ENCODE measurements around the gene BFSP1.

BFSP1 gene

GRCh38 chr20:17488916-17489600 lies 42.1 kb downstream of the BFSP1 start:
- Histone ChIP-seq H3K4me1 (no peaks in the 10 kb centered on the region), H3K4me3 (ENCODE audit: low read depth, low read length) (no peak overlapping the region), H3K36me3 (no peaks in the 10 kb centered on the region), H3K27me3 (peaks cover 15% of the 10 kb centered on the region), H3K9me3 (no peaks in the 10 kb centered on the region)
- TF ChIP-seq, protein P1, sequence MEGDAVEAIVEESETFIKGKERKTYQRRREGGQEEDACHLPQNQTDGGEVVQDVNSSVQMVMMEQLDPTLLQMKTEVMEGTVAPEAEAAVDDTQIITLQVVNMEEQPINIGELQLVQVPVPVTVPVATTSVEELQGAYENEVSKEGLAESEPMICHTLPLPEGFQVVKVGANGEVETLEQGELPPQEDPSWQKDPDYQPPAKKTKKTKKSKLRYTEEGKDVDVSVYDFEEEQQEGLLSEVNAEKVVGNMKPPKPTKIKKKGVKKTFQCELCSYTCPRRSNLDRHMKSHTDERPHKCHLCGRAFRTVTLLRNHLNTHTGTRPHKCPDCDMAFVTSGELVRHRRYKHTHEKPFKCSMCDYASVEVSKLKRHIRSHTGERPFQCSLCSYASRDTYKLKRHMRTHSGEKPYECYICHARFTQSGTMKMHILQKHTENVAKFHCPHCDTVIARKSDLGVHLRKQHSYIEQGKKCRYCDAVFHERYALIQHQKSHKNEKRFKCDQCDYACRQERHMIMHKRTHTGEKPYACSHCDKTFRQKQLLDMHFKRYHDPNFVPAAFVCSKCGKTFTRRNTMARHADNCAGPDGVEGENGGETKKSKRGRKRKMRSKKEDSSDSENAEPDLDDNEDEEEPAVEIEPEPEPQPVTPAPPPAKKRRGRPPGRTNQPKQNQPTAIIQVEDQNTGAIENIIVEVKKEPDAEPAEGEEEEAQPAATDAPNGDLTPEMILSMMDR (IDR thresholded peaks at IDR 0.05; ENCODE audit: low read depth, low read length), result no peak
- no peak for DNase-seq

DNA sequence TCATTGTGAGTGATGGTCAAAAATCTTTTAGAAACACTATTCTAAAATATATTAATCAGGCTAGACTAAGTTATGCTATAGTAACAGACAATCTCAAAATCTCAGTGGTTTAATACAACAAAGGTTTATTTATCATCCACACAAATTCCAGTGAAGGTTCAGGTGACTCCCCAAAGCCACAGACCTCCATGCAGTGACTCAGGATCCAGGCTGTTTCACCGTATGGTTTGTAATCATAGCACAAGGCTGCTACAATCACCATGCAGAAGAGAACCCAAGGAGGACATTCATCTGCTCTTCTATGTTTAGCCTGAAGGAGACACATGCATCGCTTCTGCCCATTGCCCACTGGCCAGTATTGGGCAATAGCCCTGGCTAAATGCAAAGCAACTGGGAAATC lies 46.2 kb downstream of the BFSP1 start:
- no peaks in the 10 kb centered on the region for H3K9me3 ChIP-seq
- no peak overlapping the region for H3K4me3 ChIP-seq (ENCODE audit: low read depth, low read length)
- no peak for DNase-seq
- no peaks in the 10 kb centered on the region for H3K4me1 ChIP-seq
- H3K36me3 ChIP-seq, result no peaks in the 10 kb centered on the region
- TF ChIP-seq, protein P1 (IDR thresholded peaks at IDR 0.05; ENCODE audit: low read depth, low read length), result no peak
- H3K27me3 ChIP-seq, result peaks cover 23% of the 10 kb centered on the region

DNA sequence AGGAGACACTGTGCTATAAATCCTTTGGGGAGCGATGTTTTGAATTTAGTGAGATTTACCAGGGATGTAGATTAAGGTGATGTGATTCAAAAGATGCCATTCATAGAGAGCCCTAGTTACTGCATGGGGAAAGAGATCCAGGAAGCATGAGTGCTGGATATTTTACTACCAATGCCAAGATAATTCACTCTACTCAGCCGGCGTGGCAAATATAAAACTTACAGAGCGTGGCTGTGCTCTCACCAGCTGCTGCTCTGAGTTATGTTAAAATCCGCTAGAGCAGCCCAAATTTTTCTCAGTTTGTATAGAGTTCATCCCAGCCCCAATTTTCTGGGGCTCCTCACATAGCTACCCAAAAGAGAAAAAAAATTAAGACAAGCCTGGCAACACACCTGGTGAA lies 48.6 kb downstream of the BFSP1 start:
- Histone ChIP-seq H3K36me3 (no peaks in the 10 kb centered on the region), H3K9me3 (no peaks in the 10 kb centered on the region), H3K4me3 (ENCODE audit: low read depth, low read length) (no peak overlapping the region), H3K4me1 (peaks cover 3% of the 10 kb centered on the region; the same call in 1 of the 2 replicates), H3K27me3 (peaks cover 22% of the 10 kb centered on the region)
- TF ChIP-seq, protein P1 (IDR thresholded peaks at IDR 0.05; ENCODE audit: low read depth, low read length), result no peak
- DNase-seq, result no peak

GRCh38 chr20:17481661-17482060 lies 49.5 kb downstream of the BFSP1 start:
- Histone ChIP-seq H3K36me3 (no peaks in the 10 kb centered on the region), H3K4me3 (ENCODE audit: low read depth, low read length) (no peak overlapping the region), H3K27me3 (peaks cover 15% of the 10 kb centered on the region), H3K4me1 (peaks cover 6% of the 10 kb centered on the region; the same call in 1 of the 2 replicates), H3K9me3 (no peaks in the 10 kb centered on the region)
- TF ChIP-seq, protein P1 (IDR thresholded peaks at IDR 0.05; ENCODE audit: low read depth, low read length), result no peak
- no peak for DNase-seq

DNA sequence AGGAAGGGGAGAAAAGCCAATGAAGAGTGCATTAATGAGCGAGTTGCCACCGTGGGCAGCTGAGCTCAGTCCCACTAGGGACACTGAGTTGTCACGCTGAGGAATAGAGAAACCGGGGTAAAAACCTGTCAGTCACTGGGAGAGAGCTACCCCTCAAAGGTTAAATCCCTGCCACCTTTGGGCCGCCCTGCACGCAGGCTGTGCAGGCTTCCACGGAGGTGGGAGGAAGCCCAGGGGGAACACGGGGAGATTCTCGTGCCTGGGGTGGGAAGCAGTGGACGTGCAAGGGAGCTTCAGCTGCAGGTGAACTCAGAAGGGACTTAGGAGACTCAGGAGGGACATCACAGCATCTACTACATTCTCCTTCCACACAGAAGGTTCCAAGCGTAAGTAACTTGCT lies 50.5 kb downstream of the BFSP1 start:
- TF ChIP-seq, protein P1 (IDR thresholded peaks at IDR 0.05; ENCODE audit: low read depth, low read length), result no peak
- no peak for DNase-seq
- Histone ChIP-seq H3K4me1 (peaks cover 15% of the 10 kb centered on the region), H3K9me3 (no peaks in the 10 kb centered on the region), H3K36me3 (no peaks in the 10 kb centered on the region), H3K4me3 (ENCODE audit: low read depth, low read length) (no peak overlapping the region), H3K27me3 (peaks cover 15% of the 10 kb centered on the region)

DNA sequence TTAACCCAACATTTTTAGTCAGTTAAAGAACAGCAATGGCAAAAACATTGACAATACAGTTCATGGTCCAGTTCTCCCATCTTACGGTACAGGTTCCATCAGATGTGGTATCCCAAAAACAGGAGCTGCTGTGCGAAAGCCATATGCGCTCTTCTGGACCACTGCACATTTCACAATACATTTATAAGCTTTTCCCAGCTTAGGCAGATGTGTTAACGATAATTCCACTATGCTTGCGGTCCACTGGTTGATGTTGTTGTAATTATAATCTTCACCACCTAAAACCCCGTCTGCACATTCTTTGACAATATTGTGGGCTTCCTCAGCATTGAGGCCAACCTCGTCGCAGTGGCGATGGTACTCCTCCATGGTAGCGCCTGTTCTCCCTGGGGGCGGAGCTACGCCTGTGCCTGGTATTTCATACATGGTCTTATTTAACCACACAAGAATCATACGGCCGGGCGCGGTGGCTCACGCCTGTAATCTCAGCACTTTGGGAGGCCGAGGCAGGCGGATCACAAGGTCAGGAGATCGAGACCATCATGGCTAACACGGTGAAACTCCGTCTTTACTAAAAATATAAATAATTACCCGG lies 52.0 kb downstream of the BFSP1 start:
- H3K27me3 ChIP-seq, result peaks cover 11% of the 10 kb centered on the region
- no peak for DNase-seq
- TF ChIP-seq, protein P1 (IDR thresholded peaks at IDR 0.05; ENCODE audit: low read depth, low read length), result no peak
- H3K9me3 ChIP-seq, result no peaks in the 10 kb centered on the region
- H3K4me3 ChIP-seq (ENCODE audit: low read depth, low read length), result no peak overlapping the region
- H3K36me3 ChIP-seq, result no peaks in the 10 kb centered on the region
- peaks cover 15% of the 10 kb centered on the region for H3K4me1 ChIP-seq
